Embryonic facial prominence (tissue), 1 donor: Measurements from ENCODE around the gene CA7.

Source experiments
- DNase-seq: peaks from one replicate; pipeline ENCODE4 v3.0.0-alpha.2; 2016; ENCODE audit errors: extremely low spot score

CA7 gene

GRCh38 chr16:66844342-66845079, at the start of gene CA7:
TSS of gene CA7 (plus strand) at chr16:66844414. CDS start at chr16:66844488, 74 bp downstream.
- DNase-seq: no peak

DNA sequence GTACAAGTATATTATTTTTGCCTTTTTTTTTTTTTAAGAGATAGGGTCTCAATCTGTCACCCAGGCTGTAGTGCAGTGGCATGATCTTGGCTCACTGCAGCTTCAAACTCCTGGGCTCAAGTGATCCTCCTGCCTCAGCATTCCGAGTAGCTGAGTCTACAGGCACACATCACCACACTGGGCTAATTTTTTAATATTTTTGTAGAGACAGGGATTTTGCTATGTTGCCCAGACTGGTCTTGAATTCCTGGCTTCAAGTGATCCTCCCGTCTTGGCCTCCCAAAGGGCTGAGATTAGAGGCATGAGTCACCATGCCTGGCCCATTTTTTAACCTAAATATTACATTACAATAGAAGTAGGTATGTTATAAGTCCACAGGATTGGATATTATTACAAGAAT, 46.1 kb upstream of the CA7 start:
- DNase-seq: no peak

DNA sequence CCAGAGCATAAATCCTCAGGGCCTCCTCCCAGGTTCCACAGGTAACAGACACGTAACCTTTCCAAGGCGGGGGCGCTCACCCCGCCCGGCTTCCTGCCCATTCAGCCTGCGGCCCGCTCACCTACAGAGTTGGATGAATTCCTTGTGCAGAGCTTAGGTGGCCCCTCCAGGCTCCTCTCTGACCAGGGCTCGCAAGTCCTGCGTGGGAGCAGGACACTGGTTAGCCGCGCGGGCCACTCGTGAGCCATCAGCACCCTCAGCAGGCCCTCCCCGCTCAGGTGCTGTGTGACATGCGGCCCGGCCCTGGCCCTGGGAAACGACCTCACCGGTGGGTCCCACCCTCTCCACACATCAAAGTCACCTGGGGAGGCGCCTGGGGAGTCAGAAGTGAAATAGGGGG, 43.4 kb upstream of the CA7 start:
- no peak for DNase-seq

- no peak for DNase-seq
Observed at GRCh38 chr16:66801320-66802105, 42.7 kb upstream of the CA7 start, which contains the start of gene TERB1. TSS of gene TERB1 (minus strand) at chr16:66801584. CDS start at chr16:66796798, 4,786 bp downstream.

DNA sequence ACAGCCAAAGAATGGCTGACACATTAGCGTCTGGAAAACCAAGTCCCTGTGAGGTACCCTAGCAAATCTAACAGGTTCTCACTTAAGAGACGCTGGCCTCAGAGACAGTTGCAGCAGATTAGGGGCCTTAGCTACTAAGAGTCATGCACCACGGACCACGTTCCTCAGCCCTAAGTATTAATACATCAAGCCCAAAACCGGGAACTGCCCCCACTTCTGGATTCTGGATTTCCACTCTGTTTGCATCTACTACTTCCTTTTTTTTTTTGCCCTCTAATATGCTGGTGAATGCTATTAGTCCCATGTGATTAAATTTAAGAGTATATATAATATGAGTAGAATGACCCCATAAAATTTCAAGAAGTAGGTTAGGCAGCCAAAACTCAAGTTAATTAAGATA, 42.1 kb upstream of the CA7 start:
- no peak for DNase-seq

- no peak for DNase-seq
Observed at GRCh38 chr16:66809765-66810164, 34.4 kb upstream of the CA7 start.

DNA sequence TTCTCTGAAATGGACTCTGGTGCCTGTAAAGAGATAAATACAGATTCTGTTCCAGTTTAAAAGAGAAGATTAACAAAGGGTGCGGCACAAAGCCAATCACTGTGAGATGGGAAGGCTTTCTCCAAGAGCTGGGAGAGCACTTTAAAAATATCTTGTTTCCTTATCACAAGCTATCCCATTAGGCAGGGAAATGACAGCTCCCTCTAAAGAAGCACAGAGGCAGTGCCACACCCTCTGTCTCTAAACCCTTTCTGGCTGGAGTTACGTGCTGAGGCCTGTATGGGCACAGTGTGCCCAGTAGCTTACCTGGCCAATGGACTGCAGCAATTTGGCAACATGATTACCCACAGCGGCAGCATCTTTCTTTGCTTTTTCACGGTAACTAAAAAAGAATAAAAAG, 33.8 kb upstream of the CA7 start:
- no peak for DNase-seq

- DNase-seq: no peak
Observed at GRCh38 chr16:66811043-66811442, 33.2 kb upstream of the CA7 start.

DNA sequence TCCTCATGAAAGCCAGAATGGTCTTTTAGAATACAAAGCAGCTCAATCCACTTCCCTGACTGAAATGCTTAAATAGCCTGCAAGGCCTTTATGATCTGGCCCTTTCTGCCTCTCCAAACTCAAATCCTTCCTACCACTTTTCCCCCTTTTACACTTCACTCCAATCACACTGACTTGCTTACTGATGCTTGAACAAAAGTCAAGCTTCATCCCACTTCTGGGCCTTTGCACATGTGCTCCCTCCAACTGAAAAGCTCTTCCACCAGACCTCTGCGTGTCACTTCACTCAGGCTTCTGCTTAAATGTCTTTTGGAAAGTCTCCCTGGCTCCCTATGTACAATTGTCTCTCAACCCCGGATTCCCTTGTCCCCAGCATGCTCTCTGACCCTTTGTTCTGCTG, 29.5 kb upstream of the CA7 start:
- DNase-seq: no peak

DNA sequence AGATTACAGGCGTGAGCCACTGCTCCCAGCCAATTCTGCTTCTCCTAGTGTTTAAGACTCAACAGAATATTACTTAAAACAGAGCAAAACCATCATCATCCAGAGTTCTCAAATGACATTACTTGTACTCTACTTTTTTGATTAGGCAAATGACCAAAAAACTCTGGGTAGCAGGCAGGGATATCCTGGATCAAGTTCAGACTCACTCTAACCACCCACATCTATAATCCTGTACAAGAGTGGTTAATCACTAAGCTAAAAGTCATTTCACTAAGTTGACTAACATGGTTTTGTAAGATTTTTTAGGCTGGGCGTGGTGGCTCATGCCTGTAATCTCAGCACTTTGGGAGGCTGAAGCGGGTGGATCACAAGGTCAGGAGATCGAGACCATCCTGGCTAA, 20.2 kb upstream of the CA7 start:
- no peak for DNase-seq

GRCh38 chr16:66830422-66831404, 13.5 kb upstream of the CA7 start, which contains the start of gene NAE1:
TSS of gene NAE1 (minus strand) at chr16:66830976. CDS start at chr16:66830899, 77 bp downstream.
- peak; percentile 83 for DNase-seq

GRCh38 chr16:66832190-66832589, 12.0 kb upstream of the CA7 start:
- no peak for DNase-seq

GRCh38 chr16:66832661-66833305, 11.4 kb upstream of the CA7 start:
- DNase-seq: no peak

DNA sequence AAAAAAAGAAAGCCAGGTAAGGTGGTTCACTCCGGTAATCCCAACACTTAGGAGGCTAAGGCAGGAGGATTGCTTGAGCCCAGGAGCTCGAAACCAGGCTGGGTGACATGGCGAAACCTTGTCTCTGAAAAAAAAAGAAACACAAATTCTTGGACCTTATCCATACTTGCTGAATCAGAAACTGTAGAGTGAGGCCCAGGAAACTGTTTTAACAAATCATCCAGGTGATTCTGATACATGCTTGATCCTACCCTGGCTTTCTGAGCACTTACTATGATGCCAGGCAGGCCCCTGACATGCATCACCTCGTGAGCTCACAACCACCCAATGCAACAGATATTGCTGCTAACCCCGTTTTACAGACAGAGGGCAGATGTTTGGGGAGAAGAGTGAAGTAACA, 9.5 kb upstream of the CA7 start:
- no peak for DNase-seq

- no peak for DNase-seq
Observed at GRCh38 chr16:66840883-66841282, 3.3 kb upstream of the CA7 start.

DNA sequence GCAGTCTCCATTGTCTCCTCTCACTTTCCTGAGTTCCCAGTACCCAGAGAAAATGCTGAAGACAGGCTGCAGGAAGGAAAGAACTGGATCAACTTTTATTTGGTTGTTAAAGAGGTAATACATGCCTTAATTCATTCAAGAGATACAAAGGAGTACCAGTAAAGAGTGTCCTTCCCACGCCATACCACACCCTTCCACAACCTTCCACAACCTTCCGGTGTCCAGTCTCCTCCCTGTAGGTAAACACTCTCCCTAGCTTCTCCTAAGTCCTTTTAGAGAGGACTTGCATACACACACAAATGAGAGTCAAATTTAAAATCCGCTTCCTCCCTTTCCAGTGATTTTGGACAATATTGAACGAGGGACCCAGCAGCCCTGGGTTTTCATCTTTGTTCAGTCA, 2.8 kb upstream of the CA7 start:
- no peak for DNase-seq

DNA sequence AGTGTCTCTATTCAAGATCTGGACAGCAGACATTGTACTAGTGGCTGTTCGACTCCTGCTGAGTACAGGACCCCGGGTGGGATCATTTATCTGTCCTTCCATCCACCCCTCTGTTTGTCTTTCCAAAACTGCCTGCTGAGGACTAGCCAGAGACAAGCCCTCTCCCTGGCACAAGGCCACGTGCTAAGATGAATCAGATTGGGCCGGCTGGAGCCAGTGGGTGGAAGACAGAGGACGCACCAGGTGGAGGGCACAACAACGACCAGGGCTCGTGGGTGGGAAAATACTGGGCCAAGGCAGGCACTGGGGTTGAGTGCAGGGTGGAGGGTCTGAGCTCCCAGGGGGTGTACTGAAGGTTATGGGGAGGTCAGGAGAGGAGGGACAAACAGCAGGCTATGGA, 1.4 kb upstream of the CA7 start:
- DNase-seq: no peak

DNA sequence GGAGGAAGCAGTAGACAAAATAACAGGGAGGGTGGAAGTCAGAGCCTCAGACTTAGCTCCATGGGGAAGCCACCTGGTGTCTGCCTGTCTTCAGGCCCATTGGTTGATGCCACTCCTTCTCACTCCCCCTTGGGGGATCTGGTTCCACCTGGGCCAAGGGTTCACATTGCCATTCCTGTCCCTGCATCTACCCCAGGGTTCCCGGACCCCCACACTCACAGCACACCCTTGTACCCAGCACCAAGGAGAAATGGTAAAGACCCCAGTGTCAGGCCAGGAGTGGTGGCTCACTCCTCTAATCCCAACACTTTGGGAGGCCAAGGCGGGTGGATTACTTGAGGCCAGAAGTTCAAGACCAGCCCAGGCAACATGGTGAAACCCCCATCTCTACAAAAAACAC, 1.0 kb upstream of the CA7 start:
- DNase-seq: no peak

DNA sequence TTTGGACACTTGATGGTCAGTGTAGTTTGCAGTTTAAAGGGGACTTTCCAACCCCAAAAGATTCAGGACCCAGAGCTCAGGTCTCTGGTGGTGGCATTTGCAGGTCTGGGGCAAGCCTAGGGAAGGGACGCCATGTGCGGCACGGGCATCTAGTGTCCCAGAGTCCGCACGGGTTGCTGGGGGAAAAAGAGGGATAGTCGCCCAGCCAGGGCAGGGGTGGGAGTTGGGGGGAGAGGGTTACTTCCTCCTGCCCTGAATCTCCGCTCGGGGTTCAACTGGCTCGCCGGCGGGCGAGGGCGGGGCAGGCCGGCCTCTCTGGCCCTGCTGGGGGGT, 239 bp upstream of the CA7 start:
- no peak for DNase-seq

DNA sequence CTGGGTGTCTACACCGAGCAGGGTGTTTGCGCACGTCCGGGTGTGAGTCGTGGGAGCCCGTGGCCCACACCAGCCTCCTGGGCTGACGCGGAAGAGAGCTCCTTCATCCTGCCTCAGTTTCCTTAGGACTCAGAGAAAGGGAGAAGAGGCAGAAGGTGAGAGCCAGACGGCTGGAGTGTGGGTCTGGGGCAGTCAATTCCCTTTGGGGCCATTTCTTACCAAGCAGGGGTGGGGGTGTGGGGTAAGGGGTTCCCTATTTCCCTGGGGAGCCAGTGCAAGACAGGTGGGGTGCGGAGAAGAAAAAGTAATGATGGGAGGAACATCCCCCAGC, 831 bp downstream of the CA7 start:
- no peak for DNase-seq

- no peak for DNase-seq
Observed at GRCh38 chr16:66845791-66846221, 1.6 kb downstream of the CA7 start.

DNA sequence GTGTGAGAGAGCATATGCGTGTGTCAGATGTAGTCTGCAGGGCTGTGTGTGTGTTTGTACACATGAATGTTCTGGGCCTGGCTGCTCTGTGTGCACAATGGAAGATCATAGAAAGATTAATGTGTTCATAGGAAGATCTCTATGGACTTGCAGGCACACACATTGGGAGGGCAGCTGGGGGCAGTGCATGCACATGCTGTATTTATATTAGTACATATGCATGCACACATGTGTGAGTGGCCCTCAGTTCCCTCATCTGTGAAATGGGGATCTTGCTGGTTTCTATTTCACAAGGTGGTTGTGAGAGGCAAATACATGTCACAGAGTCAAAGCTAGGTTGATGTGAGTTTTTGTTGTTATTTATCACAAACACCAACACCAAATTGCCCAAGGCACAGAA, 2.1 kb downstream of the CA7 start:
- no peak for DNase-seq
